Activated T-cell treated with anti-CD3 and anti-CD28 coated beads, Interleukin-2, amount 50 U/mL, for 24 hours (primary cell): ENCODE data around the gene NUP93.

Source experiments
- DNase-seq: peaks from one replicate; pipeline ENCODE4 v3.0.0-alpha.2; 2020
- H3K27ac Mint-ChIP-seq: 2 replicates; pipeline ENCODE4 v1.8.0; 2020; ENCODE audit warnings: mild to moderate bottlenecking, mixed read lengths
- H3K27me3 Mint-ChIP-seq: 2 replicates; pipeline ENCODE4 v1.8.0; 2020; ENCODE audit warnings: mixed read lengths
- H3K36me3 Mint-ChIP-seq: 2 replicates; pipeline ENCODE4 v1.8.0; 2020; ENCODE audit warnings: low read depth, mixed read lengths
- H3K4me1 Mint-ChIP-seq: 2 replicates; pipeline ENCODE4 v1.8.0; 2020; ENCODE audit warnings: low read depth, mixed read lengths
- H3K4me3 Mint-ChIP-seq: 2 replicates; pipeline ENCODE4 v1.8.0; 2020; ENCODE audit warnings: mild to moderate bottlenecking, moderate library complexity, mixed read lengths
- H3K9me3 Mint-ChIP-seq: 2 replicates; pipeline ENCODE4 v1.8.0; 2020; ENCODE audit warnings: mixed read lengths

Gene NUP93

DNA sequence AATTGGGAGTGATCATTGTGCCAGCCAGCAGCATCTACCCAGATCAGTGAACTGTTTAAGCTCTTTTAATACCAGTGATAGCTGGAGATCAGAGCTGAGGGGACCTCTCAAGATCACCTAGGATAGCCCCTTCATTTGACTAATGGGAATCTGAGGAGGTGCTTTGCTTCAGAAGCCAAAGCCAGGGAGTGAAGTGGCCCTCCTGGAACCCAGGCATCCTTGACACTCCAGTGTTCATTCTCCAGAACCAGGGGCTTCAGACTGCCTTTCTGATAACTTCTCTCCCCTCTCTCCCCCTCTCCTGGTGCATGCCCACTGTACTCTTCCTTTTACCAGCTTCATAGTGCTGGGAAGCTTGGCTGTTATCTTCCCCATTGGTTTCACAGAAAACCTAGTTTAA lies 87.1 kb downstream of the NUP93 start:
- Mint-ChIP-seq H3K4me3 (no peak overlapping the region), H3K4me1 (peaks cover 4% of the 10 kb centered on the region), H3K27me3 (no peaks in the 10 kb centered on the region), H3K27ac (no peak overlapping the region), H3K36me3 (peaks cover 66% of the 10 kb centered on the region), H3K9me3 (no peaks in the 10 kb centered on the region)
- no peak for DNase-seq

DNA sequence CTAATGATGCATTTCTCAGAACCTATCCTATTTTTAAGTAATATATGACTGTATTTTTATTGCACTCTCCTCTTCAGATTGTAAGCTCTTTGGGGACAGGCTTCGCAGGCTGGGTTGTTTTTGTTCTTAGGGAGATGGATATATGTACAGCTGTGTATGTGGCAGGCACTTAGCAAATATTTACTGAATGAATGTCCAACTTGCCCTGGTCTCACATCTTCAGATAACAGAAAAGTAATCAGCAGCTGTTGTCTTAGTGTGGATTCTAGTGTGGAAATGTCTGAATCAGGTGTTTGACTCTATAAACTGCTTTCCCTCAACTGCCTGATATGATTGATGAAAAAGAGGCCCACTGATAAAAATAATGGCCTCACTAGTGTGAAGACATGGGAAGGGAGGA lies 88.0 kb downstream of the NUP93 start:
- Mint-ChIP-seq H3K4me1 (no peaks in the 10 kb centered on the region), H3K27ac (no peak overlapping the region), H3K9me3 (no peaks in the 10 kb centered on the region), H3K4me3 (no peak overlapping the region), H3K27me3 (no peaks in the 10 kb centered on the region), H3K36me3 (peaks cover 68% of the 10 kb centered on the region)
- no peak for DNase-seq

- no peak overlapping the region for H3K27ac Mint-ChIP-seq
- H3K36me3 Mint-ChIP-seq, result peaks cover 88% of the 10 kb centered on the region
- no peaks in the 10 kb centered on the region for H3K4me1 Mint-ChIP-seq
- DNase-seq, result no peak
- H3K4me3 Mint-ChIP-seq, result no peak overlapping the region
- no peaks in the 10 kb centered on the region for H3K27me3 Mint-ChIP-seq
- H3K9me3 Mint-ChIP-seq, result no peaks in the 10 kb centered on the region
These were observed 93.3 kb downstream of the NUP93 start for GRCh38 chr16:56823081-56823733.

DNA sequence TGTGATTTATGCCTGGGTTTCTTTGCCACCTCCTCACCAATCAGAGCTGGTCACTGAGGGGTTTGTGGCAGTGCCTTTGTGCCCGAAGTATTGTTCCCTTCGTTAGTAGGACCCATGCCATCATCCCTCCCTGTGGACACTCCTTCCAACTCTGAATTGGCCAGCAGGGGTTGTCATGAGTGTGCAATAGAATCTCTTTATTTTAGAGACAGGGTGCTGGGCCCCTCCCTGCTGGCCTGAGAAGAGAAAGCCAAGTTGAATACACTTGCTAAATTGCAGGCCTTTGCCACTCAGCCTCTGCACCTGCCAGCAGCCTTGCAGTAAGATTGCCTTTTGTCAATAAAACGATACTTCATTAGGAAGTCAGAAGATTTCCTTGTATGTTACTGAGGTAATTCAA lies 94.4 kb downstream of the NUP93 start:
- no peak overlapping the region for H3K27ac Mint-ChIP-seq
- H3K9me3 Mint-ChIP-seq, result no peaks in the 10 kb centered on the region
- peaks cover 89% of the 10 kb centered on the region for H3K36me3 Mint-ChIP-seq
- H3K27me3 Mint-ChIP-seq, result no peaks in the 10 kb centered on the region
- H3K4me1 Mint-ChIP-seq, result no peaks in the 10 kb centered on the region
- no peak for DNase-seq
- no peak overlapping the region for H3K4me3 Mint-ChIP-seq

- H3K27me3 Mint-ChIP-seq, result no peaks in the 10 kb centered on the region
- no peak overlapping the region for H3K4me3 Mint-ChIP-seq
- DNase-seq, result no peak
- peaks cover 89% of the 10 kb centered on the region for H3K36me3 Mint-ChIP-seq
- no peak overlapping the region for H3K27ac Mint-ChIP-seq
- H3K9me3 Mint-ChIP-seq, result no peaks in the 10 kb centered on the region
- no peaks in the 10 kb centered on the region for H3K4me1 Mint-ChIP-seq
These were observed 94.9 kb downstream of the NUP93 start for GRCh38 chr16:56824804-56825203.

DNA sequence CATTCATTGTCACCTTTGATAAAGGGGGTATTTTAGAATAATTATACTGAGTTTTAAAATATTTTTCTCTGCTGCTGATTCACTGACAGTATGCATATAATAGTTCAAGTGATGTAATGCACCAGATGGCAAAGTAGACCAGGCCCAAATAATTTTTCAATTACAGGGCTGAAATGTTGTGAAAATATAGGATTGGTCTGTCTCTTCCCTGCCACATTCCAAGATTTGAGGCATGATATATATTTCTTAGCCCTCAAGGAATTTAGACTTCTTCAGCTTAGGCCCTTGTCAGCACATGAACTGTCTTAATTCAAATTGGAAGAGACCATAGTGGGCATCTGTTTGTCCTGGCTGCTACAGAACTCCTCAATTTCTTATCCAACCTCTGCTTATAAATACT lies 95.9 kb downstream of the NUP93 start:
- Mint-ChIP-seq H3K4me3 (no peak overlapping the region), H3K36me3 (peaks cover 89% of the 10 kb centered on the region), H3K9me3 (no peaks in the 10 kb centered on the region), H3K27ac (no peak overlapping the region), H3K4me1 (no peaks in the 10 kb centered on the region), H3K27me3 (no peaks in the 10 kb centered on the region)
- no peak for DNase-seq

GRCh38 chr16:56828647-56829046 lies 98.7 kb downstream of the NUP93 start:
- DNase-seq, result no peak
- no peak overlapping the region for H3K27ac Mint-ChIP-seq
- no peaks in the 10 kb centered on the region for H3K9me3 Mint-ChIP-seq
- H3K4me1 Mint-ChIP-seq, result peaks cover 5% of the 10 kb centered on the region
- H3K36me3 Mint-ChIP-seq, result peaks cover 90% of the 10 kb centered on the region
- H3K4me3 Mint-ChIP-seq, result no peak overlapping the region
- no peaks in the 10 kb centered on the region for H3K27me3 Mint-ChIP-seq

GRCh38 chr16:56830669-56831068 lies 100.7 kb downstream of the NUP93 start:
- Mint-ChIP-seq H3K27ac (no peak overlapping the region), H3K4me1 (peaks cover 5% of the 10 kb centered on the region)

GRCh38 chr16:56832768-56833167 lies 102.8 kb downstream of the NUP93 start:
- no peak for DNase-seq
- no peak overlapping the region for H3K4me3 Mint-ChIP-seq

More at GRCh38 chr16:56830669-56831068, 100.7 kb downstream of the NUP93 start:
- Mint-ChIP-seq H3K36me3 (peaks cover 90% of the 10 kb centered on the region), H3K4me3 (no peak overlapping the region), H3K27me3 (no peaks in the 10 kb centered on the region), H3K9me3 (no peaks in the 10 kb centered on the region)
- DNase-seq, result no peak

DNA sequence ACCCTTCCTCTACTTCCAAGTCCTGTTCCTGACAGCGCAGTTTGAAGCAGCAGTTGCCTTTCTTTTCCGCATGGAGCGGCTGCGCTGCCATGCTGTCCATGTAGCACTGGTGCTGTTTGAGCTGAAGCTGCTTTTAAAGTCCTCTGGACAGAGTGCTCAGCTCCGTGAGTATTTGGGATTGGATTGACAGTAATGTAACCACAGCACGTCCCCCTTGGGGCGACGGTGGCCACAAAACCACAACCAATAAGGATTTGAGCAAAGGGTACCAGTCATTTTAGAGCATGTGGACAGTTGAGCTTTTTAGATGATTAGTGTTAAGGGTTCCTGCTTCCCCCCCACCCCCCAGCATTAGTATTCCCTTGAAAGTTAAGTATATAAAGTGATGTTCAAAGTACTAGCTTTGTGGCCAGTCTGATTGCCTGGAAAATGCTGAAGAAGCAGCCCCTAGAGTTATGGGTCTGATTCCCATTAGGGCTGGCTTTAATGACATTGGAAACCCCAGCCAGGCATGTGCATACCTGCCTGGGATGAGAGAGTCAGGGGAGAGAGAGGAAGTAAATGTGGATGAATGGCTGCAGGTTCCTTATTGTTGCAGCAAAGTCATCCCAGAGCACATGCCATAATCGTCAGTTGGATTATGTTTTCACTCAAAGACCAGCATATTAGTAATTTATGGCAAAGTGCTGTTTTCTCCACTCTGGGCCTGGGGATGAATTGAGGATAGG lies 103.5 kb downstream of the NUP93 start:
- Mint-ChIP-seq H3K27me3 (no peaks in the 10 kb centered on the region), H3K9me3 (no peaks in the 10 kb centered on the region), H3K36me3 (peaks cover 98% of the 10 kb centered on the region), H3K4me1 (peaks cover 9% of the 10 kb centered on the region), H3K27ac (peak overlapping the region; percentile 26), H3K4me3 (no peak overlapping the region)
- no peak for DNase-seq

More at GRCh38 chr16:56832768-56833167, 102.8 kb downstream of the NUP93 start:
- H3K27me3 Mint-ChIP-seq, result no peaks in the 10 kb centered on the region
- no peaks in the 10 kb centered on the region for H3K9me3 Mint-ChIP-seq
- H3K4me1 Mint-ChIP-seq, result peaks cover 5% of the 10 kb centered on the region
- peaks cover 93% of the 10 kb centered on the region for H3K36me3 Mint-ChIP-seq
- H3K27ac Mint-ChIP-seq, result peak overlapping the region; percentile 53

DNA sequence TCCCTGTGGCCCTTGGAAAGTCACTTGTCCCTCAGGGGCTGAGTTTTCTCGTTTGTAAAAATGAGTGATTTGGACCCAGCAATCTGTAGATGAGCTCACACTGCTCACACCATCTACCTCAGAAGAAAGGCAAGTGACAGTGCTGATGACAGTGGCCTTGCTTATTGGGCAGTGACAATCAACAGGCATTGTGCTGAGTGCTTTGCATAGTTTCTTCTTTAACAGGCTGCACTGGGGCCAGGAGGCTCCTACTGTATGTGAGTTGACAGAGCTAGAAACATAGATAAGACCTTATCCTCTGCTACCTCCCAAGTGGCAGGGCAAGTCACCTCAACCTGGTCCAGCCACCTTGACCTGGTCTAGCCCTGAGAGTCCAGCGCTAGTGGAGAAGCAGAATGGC lies 105.4 kb downstream of the NUP93 start:
- Mint-ChIP-seq H3K4me3 (no peak overlapping the region), H3K27ac (no peak overlapping the region), H3K36me3 (peaks cover 98% of the 10 kb centered on the region), H3K9me3 (no peaks in the 10 kb centered on the region), H3K4me1 (peaks cover 9% of the 10 kb centered on the region), H3K27me3 (no peaks in the 10 kb centered on the region)
- no peak for DNase-seq

DNA sequence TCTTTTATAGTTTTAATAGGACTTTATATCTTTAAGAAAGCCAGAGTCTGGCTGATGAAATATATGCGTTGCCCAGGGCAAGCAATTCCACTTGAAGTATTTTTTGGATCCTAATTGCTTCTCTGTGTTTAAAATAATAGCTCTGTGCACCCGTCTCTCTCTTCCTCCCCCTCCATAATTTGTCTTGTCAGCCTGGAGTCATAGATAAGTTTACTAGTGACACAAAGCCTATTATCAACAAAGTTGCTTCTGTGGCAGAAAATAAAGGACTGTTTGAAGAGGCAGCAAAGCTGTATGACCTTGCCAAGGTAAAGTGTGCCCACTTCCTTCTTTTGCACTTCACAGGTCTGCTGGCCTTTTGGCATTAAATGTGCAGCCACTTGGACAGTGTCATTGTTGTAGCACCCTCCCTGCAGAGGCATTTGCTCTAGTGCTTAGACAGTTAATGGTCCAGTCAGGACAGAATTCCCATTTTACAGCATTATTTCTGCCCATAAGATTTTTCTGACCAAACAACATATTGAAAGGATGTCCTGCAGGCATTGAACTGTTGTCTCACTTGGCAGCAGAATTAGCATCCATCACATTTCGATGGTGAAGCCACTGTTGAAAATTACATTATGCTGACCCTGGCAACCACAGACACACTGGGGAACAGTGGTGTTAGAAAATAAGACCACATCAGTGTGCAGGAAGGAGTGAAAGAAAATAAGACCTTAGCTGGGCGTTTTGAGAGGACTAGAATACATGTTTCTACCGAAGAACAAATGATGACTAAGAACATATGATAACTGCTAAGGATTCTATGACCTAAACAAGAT lies 106.7 kb downstream of the NUP93 start:
- H3K27ac Mint-ChIP-seq, result no peak overlapping the region

GRCh38 chr16:56838622-56839337 lies 108.9 kb downstream of the NUP93 start:
- Mint-ChIP-seq H3K27me3 (no peaks in the 10 kb centered on the region), H3K4me3 (no peak overlapping the region), H3K9me3 (no peaks in the 10 kb centered on the region), H3K36me3 (peaks cover 99% of the 10 kb centered on the region), H3K27ac (no peak overlapping the region), H3K4me1 (peaks cover 4% of the 10 kb centered on the region)
- no peak for DNase-seq

More for the DNA sequence above, 106.7 kb downstream of the NUP93 start:
- H3K9me3 Mint-ChIP-seq, result no peaks in the 10 kb centered on the region
- DNase-seq, result no peak
- no peak overlapping the region for H3K4me3 Mint-ChIP-seq
- peaks cover 99% of the 10 kb centered on the region for H3K36me3 Mint-ChIP-seq
- peaks cover 9% of the 10 kb centered on the region for H3K4me1 Mint-ChIP-seq
- H3K27me3 Mint-ChIP-seq, result no peaks in the 10 kb centered on the region

GRCh38 chr16:56841233-56841632 lies 111.3 kb downstream of the NUP93 start:
- H3K27ac Mint-ChIP-seq, result peak overlapping the region; percentile 0
- no peak for DNase-seq
- H3K4me1 Mint-ChIP-seq, result peaks cover 4% of the 10 kb centered on the region
- H3K27me3 Mint-ChIP-seq, result no peaks in the 10 kb centered on the region
- no peak overlapping the region for H3K4me3 Mint-ChIP-seq
- no peaks in the 10 kb centered on the region for H3K9me3 Mint-ChIP-seq
- peaks cover 100% of the 10 kb centered on the region for H3K36me3 Mint-ChIP-seq
